GM20000 (cell line): ENCODE results near the gene MC1R.
A peak's percentile ranks its signal among the peaks of the same experiment; 100 is the strongest.
"Not testable (repeated sequence)": the region's sequence is repeated elsewhere in the genome, so short reads cannot be mapped to it uniquely, and the experiment has no call there.

Experiments
- DNase-seq: peaks from one replicate; pipeline ENCODE4 v3.0.0; 2012; ENCODE audit warnings: low spot score
- TF ChIP-seq, protein P1 (sequence below): IDR thresholded peaks from 2 replicates; pipeline ENCODE4 v1.5.1; 2012; ENCODE audit warnings: mild to moderate bottlenecking, control low read depth; ENCODE audit errors: extremely low read depth, missing control alignments

The MC1R gene

GRCh38 chr16:89923640-89924296 lies 5.1 kb downstream of the MC1R start:
- TF ChIP-seq, protein P1, sequence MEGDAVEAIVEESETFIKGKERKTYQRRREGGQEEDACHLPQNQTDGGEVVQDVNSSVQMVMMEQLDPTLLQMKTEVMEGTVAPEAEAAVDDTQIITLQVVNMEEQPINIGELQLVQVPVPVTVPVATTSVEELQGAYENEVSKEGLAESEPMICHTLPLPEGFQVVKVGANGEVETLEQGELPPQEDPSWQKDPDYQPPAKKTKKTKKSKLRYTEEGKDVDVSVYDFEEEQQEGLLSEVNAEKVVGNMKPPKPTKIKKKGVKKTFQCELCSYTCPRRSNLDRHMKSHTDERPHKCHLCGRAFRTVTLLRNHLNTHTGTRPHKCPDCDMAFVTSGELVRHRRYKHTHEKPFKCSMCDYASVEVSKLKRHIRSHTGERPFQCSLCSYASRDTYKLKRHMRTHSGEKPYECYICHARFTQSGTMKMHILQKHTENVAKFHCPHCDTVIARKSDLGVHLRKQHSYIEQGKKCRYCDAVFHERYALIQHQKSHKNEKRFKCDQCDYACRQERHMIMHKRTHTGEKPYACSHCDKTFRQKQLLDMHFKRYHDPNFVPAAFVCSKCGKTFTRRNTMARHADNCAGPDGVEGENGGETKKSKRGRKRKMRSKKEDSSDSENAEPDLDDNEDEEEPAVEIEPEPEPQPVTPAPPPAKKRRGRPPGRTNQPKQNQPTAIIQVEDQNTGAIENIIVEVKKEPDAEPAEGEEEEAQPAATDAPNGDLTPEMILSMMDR, result no peak
- DNase-seq, result no peak

- TF ChIP-seq, protein P1, result no peak
- DNase-seq, result peak; percentile 67
Observed at GRCh38 chr16:89924297-89924924, 5.7 kb downstream of the MC1R start.

DNA sequence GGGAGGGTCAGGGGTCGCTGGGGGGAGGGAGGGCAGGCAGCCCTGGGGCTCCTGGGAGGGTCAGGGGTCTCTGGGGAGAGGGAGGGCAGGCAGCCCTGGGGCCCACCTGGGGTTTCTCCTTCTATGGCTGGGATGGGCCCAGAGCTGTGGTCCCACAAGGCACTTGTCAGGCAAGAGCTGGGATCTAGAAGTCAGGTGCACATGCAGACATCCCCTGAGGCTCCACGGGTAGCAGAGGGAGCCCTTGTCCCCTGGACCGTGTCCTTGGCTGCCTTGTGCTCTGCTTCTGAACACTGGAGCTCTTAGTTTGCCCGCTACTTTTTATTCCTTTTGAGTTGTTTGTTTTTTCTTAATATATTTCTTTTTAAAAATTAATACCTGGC lies 6.3 kb downstream of the MC1R start:
- DNase-seq, result no peak

DNA sequence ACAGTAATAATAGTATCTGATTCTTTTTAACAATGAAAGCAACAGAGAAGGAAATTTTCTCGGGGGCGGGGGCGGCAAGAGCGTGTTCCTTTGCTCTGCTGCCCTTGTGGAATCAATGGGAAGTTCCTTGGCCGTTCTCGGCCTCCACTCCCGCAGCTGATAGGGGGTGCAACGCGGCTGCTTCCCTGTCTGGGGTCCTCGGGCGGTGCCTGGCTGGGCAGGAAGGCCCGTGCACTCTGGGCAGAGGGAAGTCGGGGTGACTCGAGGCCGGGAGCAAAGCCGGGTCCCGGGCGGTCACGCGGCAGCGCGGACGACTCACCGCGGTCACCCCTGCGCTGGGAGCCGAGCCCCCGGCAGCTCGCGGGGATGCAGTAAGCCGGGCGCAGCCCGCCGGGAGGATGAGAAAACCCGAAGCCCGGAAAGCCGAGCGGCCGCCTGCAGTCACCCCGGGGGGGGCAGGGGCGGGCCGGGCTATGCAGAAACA lies 7.0 kb downstream of the MC1R start:
- TF ChIP-seq, protein P1, result no peak
- no peak for DNase-seq

More for the DNA sequence above, 6.3 kb downstream of the MC1R start:
- TF ChIP-seq, protein P1, result no peak

- DNase-seq, result no peak
- TF ChIP-seq, protein P1, result no peak
Observed at GRCh38 chr16:89931305-89931896, 12.7 kb downstream of the MC1R start.

- TF ChIP-seq, protein P1, result no peak
- no peak for DNase-seq
Observed at GRCh38 chr16:89931964-89932363, 13.3 kb downstream of the MC1R start.

GRCh38 chr16:89934019-89934418 lies 15.4 kb downstream of the MC1R start:
- DNase-seq, result not testable (repeated sequence)
